Heart right ventricle (tissue), 16 donors: ENCODE measurements around the gene FAM193B. TPM values are rescaled to one million over a fixed set of nuclear protein-coding genes. Genes with fewer than 3 reads are reported as not detected.

Experiments used
- ATAC-seq, 8 donors: fragments of 200-7000 bp; cut with Tn5 transposase; one replicate each; pipeline ENCODE4 v1.9.1; 2020; ENCODE audit warnings: mild to moderate bottlenecking in 8 of 8, moderate library complexity in 8 of 8, moderate number of reproducible peaks in 1 of 8
- DNase-seq, 2 donors: peaks; one replicate each; pipeline ENCODE4 v3.0.0-alpha.2; 2020
- H3K27ac ChIP-seq, 10 donors: fragments of 200-600 bp; sonication (generic) in 2 of 10; one replicate each; pipeline versions ENCODE4 v1.5.0 to v1.8.0; 2020 to 2022; ENCODE audit warnings: mild to moderate bottlenecking in 3 of 10
- H3K27me3 ChIP-seq, 7 donors: fragments of 200-600 bp; one replicate each; pipeline ENCODE4 v1.8.0; 2021 to 2022; ENCODE audit warnings: mild to moderate bottlenecking in 2 of 7
- H3K36me3 ChIP-seq, 9 donors: fragments of 200-600 bp; sonication (generic) in 1 of 9; one replicate each; pipeline versions ENCODE4 v1.5.0 to v1.8.0; 2020 to 2022; ENCODE audit warnings: mild to moderate bottlenecking in 2 of 9
- H3K4me1 ChIP-seq, 9 donors: fragments of 200-600 bp; sonication (generic) in 1 of 9; one replicate each; pipeline versions ENCODE4 v1.5.0 to v1.8.0; 2020 to 2022; ENCODE audit warnings: mild to moderate bottlenecking in 4 of 9
- H3K4me3 ChIP-seq, 10 donors: fragments of 200-600 bp; sonication (generic) in 2 of 10; one replicate each; pipeline versions ENCODE4 v1.5.0 to v1.8.0; 2020 to 2022; ENCODE audit warnings: mild to moderate bottlenecking in 7 of 10, moderate library complexity in 2 of 10
- H3K9me3 ChIP-seq, 11 donors: fragments of 200-600 bp in 10 of 11; sonication (generic) in 2 of 11; one replicate each; pipeline versions ENCODE4 v1.5.0 to v1.8.0; 2013 to 2022; ENCODE audit warnings: mild to moderate bottlenecking in 2 of 11, control low read depth in 1 of 11, moderate library complexity in 1 of 11
- WGBS, 2 donors: extraction: QIAGEN DNeasy Blood & Tissue Kit; methylation state at CpG; one replicate each; pipeline ENCODE4 v1.1.7; 2013; ENCODE audit warnings: inconsistent platforms in 1 of 2; 5-methylcytosine and 5-hydroxymethylcytosine counted together
- intact Hi-C, 10 donors: fragments of 100-400 bp; cut with DNase I; formaldehyde crosslinking; loops; one replicate each; pipeline versions ENCODE4 v1.11.1 to v1.14.2; 2022
- polyA plus RNA-seq, 2 donors: library from polyadenylated mRNA; stranded (reverse); fragments of 200-250 nt; gene quantifications; one replicate each; pipeline ENCODE4 v1.2.3, GENCODE V29; 2013
- total RNA-seq, 10 donors: library from RNA; stranded (reverse); fragmentation: NEBNext Ultra II Directional in 3 of 10; extraction: Animal tissue kit (Norgen Biotek cat#: 25700) in 3 of 10; gene quantifications; one replicate each; pipeline versions ENCODE4 v1.2.1 to v1.2.4, GENCODE V29; 2021 to 2023
- TF ChIP-seq, protein P1 (sequence below), 9 donors: fragments of 200-600 bp; sonication (generic) in 2 of 9; IDR thresholded peaks; one replicate each; pipeline versions ENCODE4 v1.5.0 to v1.8.0; 2021 to 2022; ENCODE audit warnings: antibody characterized with exemption in 9 of 9, mild to moderate bottlenecking in 5 of 9, moderate library complexity in 1 of 9
- donor health status: Arrhythmogenic right ventricular cardiomyopathy.
- donor health status: ischemic (EF 13 %, LVEDD 7.1; RV severe dilation, severe dysfunction).
- donor health status: healthy with polysubstance abuse.
- donor health status: DM: no; HTN: yes; CAD: no.
- donor health status: DM: no; HTN: no; CAD: no.
- donor health status: ischemic (EF 25% LVEDD 6.9; RV normal size, moderate dysfunction).
- donor health status: ischemic (EF 25% LVEDD 5.7; RV mildly dilated, moderate dysfunction).
- donor health status: healthy.
- donor health status: DM: yes; HTN: yes; CAD: no.
- donor health status: Ischemic cardiomyopathy.
- donor health status: ischemic (EF 35%, LVEDD 5.7; RV mildly dilated, moderate dysfunction).
- donor health status: nonischemic (EF 11% LVEDD 7.7; RV severe dilation, severe dysfunction).
- donor health status: DM: yes; HTN: yes; CAD: no.
- donor health status: PGD.
- donor health status: ischemic (EF 29% LVEDD 5.4; RV normal size, mild dysfunction).
- donor health status: nonischemic (EF 23%, LVEDD 6.1; RV moderate dilation, normal function).

The FAM193B gene
- total and polyA plus RNA-seq, 12 donors: 14.1 to 201 (median 21.7) TPM

GRCh38 chr5:177478711-177479646, 75.4 kb downstream of the FAM193B start:
- Histone ChIP-seq H3K27ac (peak overlapping the region in 9 of 10 donors; percentile 14 to 80 (median 62)), H3K27me3 (peaks cover 0 to 18% (median 3%) of the 10 kb centered on the region in 7 donors), H3K4me1 (peaks cover 0 to 51% (median 33%) of the 10 kb centered on the region in 9 donors), H3K4me3 (no peak overlapping the region), H3K36me3 (peaks cover 0 to 22% (median 6%) of the 10 kb centered on the region in 9 donors), H3K9me3 (no peaks in the 10 kb centered on the region)
- TF ChIP-seq, protein P1, sequence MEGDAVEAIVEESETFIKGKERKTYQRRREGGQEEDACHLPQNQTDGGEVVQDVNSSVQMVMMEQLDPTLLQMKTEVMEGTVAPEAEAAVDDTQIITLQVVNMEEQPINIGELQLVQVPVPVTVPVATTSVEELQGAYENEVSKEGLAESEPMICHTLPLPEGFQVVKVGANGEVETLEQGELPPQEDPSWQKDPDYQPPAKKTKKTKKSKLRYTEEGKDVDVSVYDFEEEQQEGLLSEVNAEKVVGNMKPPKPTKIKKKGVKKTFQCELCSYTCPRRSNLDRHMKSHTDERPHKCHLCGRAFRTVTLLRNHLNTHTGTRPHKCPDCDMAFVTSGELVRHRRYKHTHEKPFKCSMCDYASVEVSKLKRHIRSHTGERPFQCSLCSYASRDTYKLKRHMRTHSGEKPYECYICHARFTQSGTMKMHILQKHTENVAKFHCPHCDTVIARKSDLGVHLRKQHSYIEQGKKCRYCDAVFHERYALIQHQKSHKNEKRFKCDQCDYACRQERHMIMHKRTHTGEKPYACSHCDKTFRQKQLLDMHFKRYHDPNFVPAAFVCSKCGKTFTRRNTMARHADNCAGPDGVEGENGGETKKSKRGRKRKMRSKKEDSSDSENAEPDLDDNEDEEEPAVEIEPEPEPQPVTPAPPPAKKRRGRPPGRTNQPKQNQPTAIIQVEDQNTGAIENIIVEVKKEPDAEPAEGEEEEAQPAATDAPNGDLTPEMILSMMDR (IDR thresholded peaks at IDR 0.05): no peak
- ATAC-seq (peak; percentile 83 to 93 (median 86)), DNase-seq (peak; percentile 88 to 90)
- intact Hi-C loops: no loop called here
- WGBS, 2 donors: 16 to 25% methylated on average over 18 of the region's 18 CpGs

DNA sequence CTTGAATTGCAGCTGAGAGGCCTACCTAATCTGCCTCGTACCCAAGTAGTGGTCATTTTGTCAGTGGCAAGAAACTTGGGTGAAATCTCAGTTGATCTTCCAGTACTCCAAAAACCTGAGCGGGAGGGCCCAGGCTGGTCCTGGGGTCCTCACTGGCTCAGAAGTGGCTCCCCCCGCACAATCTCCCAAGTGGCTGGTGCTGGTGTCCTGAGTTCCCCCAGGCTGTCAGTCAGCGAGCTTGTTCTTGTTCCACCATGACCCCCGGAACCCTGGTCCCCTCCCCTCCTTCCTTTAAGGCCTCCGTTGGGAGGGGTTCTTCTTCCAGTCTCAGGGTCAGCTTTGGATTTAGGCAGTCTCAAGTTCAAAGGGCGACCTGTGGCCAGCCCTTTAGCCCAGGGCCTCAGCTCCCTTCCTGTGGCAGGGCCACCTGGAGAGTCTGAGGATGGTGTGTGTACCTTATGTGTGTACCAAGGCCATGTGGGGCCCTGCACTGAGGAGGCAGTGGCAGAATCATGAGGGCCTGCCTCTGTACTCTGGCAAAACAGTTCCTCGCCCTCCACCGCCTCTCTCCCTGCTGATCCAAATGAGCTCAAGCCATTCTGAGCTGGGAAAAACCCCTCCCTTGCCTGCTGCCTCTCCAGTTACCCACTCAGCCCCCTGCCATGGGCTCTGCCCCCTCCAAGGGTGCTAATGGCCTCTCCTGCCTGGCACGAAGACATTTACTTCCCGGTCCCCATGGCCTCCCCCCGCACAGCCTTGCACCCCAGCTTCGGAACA, 76.5 kb downstream of the FAM193B start:
- DNase-seq: no peak
- Histone ChIP-seq H3K4me1 (peaks cover 0 to 52% (median 35%) of the 10 kb centered on the region in 9 donors), H3K36me3 (peaks cover 0 to 11% (median 0%) of the 10 kb centered on the region in 9 donors), H3K9me3 (no peaks in the 10 kb centered on the region), H3K27me3 (peaks cover 0 to 25% (median 3%) of the 10 kb centered on the region in 7 donors), H3K27ac (peak overlapping the region in 1 of 10 donors; percentile 76), H3K4me3 (no peak overlapping the region)
- intact Hi-C loops: no loop called here
- 94 to 95% methylated on average over 13 of the region's 13 CpGs for WGBS, 2 donors
- no peak for ATAC-seq
- TF ChIP-seq, protein P1 (IDR thresholded peaks at IDR 0.05): no peak

DNA sequence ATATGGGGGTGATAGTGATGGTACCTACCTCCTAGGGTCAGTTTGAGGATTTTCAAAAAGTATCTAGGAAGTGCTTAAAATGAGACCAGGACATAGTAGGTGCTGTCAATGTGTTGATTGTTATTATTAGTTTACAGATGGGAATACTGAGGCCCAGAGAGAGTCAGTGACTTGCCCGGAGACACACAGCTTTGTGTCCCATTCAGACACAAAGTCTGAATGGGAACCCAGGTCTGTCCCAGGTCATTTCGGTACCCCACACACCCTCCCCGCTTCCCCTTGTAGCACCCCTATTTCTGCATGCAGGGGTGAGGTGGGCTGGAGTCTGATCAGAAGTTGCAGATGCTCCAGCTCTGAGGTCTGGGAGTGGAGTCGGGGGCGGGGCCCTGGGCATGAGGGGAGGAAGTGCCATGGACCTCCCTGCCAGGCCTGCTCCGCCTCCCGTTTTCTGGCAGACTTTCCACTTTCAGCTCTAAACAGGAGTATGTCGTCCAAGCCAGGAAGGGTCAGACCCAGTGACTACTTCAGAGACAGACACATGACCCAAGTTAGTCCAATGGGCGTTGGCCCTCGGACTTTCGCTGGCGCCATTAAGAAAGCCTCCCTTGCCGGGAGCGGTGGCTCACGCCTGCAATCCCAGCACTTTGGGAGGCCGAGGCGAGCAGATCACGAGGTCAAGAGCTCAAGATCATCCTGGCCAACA, 77.7 kb downstream of the FAM193B start:
- DNase-seq: no peak
- 77 to 82% methylated on average over 18 of the region's 18 CpGs for WGBS, 2 donors
- peak overlapping the region in 2 of 10 donors; percentile 10 to 15 for H3K27ac ChIP-seq
- no peak overlapping the region for H3K4me3 ChIP-seq
- peaks cover 0 to 64% (median 46%) of the 10 kb centered on the region in 9 donors for H3K4me1 ChIP-seq
- ATAC-seq: peak in 1 of 8 donors; percentile 2
- H3K27me3 ChIP-seq: peaks cover 0 to 37% (median 14%) of the 10 kb centered on the region in 7 donors
- TF ChIP-seq, protein P1 (IDR thresholded peaks at IDR 0.05): no peak
- H3K36me3 ChIP-seq: peaks cover 0 to 7% (median 0%) of the 10 kb centered on the region in 9 donors
- intact Hi-C loops: no loop called here
- H3K9me3 ChIP-seq: no peaks in the 10 kb centered on the region
